GM18868 (cell line): ENCODE measurements around the gene ANOS1.
"Not testable (repeated sequence)": the region's sequence is repeated elsewhere in the genome, so short reads cannot be mapped to it uniquely, and the experiment has no call there.

Experiments
- ATAC-seq: cut with Tn5 transposase; IDR thresholded peaks from one replicate; pipeline ENCODE4 v1.9.1; 2021; ENCODE audit warnings: mild to moderate bottlenecking, moderate library complexity; ENCODE audit not compliant: unreplicated experiment

The ANOS1 gene

GRCh38 chrX:8731559-8732395 lies at the start of gene ANOS1:
ANOS1 (minus strand) TSS chrX:8732137; CDS start chrX:8732036, 101 bp downstream.
- peak; percentile 82 for ATAC-seq

GRCh38 chrX:8773117-8773516 lies 41.2 kb upstream of the ANOS1 start:
- no peak for ATAC-seq

DNA sequence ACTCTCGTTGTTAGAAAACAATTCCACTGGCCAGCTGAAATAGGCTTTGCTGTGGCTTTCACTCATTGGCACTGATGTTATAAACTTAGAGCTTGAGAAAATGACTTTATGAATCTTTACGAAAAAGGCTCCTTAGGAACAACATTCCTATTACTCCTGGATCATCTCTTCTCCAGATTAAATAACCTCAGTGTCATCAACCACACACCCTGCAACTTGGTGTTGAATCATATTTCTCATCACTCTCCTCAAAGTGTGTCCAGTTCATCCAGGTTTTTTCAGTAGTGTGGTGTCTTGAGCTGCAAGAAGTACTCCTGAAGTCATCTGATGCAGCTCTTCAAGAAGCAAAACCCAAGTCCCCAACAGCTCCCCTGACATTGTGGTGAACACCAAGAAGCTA lies 28.1 kb upstream of the ANOS1 start:
- ATAC-seq = no peak

- ATAC-seq = not testable (repeated sequence)
Observed at GRCh38 chrX:8758706-8759105, 26.8 kb upstream of the ANOS1 start.

GRCh38 chrX:8757609-8758389 lies 25.9 kb upstream of the ANOS1 start:
- not testable (repeated sequence) for ATAC-seq

DNA sequence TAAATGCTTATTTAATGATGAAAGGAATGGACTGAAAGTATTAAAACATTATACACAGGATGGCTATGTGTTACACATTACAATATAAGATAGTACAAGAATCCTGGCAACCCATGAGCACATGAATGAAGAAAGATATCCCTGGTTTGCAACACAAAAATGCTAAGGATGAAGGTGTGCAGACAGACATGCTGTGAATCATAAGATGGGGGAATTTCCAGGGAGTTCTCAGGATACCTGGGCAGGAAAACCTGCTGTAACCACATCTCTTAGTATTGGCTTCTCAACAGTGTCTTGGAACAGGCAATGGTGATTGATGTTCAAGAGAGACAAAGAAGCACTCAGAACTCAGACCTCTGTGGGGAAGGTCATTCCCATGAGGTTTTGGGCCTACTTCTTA lies 23.9 kb upstream of the ANOS1 start:
- no peak for ATAC-seq

DNA sequence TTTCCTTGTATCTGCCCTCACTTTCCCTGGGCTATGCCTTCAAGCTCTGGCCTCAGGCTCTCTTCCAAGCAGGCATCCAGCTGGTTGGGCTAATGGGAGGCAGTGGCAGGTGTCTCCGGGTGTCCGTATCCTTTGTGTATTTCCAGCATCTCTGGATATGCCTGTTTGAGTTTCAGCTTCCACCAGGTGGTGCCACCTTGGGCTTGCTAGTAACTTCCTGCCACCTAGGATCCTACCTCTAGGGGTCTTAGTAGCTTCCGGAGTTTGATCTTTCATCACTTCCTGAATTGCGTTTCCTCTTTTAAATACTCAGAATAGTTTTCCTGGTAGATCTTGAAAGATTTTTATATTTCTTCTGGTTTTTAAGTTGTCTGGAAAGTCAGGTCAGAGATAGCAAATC lies 23.2 kb upstream of the ANOS1 start:
- ATAC-seq = no peak

GRCh38 chrX:8749697-8750096 lies 17.8 kb upstream of the ANOS1 start:
- ATAC-seq = no peak

- peak; percentile 74 for ATAC-seq
Observed at GRCh38 chrX:8748855-8749254, 16.9 kb upstream of the ANOS1 start.

DNA sequence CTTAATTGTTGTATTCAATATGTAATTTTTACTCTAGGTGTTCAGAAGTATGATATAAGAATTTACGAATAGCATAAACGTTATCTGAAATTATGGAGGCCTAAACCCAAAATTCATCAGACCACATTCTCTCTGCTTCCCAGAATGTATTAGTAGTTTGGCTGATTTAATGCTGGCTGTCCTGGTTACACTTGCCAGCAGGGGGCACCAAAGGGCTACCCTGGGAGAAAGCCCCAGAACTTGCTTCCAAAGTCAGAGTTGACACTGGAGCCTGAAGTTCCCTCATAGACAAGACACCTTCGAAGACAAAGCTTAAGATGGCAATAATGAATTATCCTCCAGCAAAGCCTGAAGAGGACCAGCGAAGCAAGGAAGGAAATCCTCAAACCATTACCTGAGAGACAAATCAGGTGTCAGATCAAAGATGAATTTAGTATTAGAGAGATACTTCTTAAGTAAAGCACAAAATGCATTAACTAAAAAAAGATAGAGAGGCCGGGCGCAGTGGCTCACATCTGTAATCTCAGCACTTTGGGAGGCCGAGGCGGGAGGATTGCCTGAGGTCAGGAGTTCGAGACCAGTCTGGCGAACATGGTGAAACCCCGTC lies 11.3 kb upstream of the ANOS1 start:
- ATAC-seq = peak; percentile 62

- ATAC-seq = no peak
Observed at GRCh38 chrX:8741981-8742380, 10.0 kb upstream of the ANOS1 start.

- ATAC-seq = no peak
Observed at GRCh38 chrX:8738588-8739189, 6.8 kb upstream of the ANOS1 start.

- ATAC-seq = no peak
Observed at GRCh38 chrX:8737883-8738282, 5.9 kb upstream of the ANOS1 start.

DNA sequence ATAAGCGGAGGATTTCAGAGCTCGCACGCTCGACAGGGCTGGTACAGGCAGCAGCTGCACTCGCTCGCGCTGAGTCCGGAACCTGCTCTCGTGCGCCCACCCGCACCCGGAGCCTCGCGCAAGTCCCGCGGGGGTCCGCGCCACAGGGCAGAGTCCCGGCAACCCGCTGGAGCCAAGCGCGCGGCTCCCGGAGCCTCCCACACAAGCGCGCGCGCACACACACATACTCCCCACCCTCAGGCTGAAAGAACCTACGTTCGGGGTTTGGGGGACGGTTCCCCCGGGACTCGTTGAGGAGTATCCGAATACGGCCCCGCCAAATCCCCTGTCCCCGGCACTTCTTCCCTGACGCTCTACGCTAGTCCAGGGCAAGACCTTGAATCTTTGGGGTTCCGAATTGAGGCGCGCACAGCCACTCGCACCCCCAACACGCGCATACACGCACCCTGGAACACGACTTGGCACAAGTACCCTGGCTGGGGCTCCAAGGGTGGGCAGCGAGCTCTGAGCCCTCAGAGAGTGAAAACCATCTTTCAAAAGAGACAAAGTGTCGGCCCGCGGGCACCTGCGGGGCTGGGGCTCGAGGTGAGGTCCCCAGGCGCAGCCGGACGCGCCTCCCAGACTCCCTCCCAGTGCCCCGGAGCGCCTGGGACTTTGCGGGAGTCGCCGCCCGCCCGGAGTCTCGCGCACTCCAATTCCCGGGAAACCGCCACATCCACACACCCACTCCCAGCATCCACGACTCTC lies 952 bp downstream of the ANOS1 start:
- no peak for ATAC-seq

DNA sequence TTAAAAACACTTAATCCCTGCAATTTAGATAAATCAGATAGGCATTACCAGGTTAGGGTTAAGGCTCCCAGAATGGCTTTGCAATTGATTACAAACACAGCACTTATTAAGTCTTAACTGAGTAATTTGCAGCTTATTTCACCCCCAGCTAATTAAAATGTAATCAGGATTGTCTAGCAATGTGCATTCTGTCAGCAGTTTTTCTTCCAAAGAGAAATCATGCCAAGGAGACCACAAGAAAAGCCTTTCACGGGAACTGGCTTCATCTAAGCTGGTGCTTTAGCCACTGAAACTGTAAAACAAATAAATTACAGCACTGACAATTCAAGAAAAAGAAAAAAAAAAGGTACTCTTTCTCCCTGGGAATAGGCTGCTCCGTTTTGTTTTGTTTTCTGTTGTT lies 2.1 kb downstream of the ANOS1 start:
- ATAC-seq = no peak

DNA sequence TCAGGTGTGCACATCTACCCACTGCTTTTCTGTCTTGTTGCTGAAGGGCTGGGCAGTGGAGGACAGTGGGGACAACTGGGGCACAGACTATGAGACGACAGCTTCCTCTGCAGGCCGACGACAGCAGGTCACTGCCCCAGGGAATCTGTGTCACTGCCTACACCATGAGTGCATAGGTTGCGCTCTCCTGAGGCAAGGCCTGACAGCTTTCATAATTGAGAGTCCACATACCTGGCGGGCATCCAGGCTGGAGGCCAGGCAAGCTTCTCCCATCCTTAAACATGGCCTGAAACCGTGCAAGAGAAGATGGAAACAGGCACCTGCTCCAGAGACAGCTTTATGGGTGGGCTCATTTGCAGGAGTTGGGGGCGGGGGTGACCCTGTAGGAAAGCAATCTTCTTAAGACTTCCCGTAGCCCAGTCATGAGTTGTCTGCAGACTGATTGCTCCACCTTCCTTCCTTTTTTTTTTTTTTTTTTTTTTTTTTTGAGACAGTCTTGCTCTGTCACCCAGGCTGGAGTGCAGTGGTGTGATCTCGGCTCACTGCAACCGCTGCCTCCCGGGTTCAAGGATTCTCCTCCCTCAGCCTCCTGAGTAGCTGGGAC lies 2.9 kb downstream of the ANOS1 start:
- ATAC-seq = no peak

GRCh38 chrX:8726031-8726652 lies 5.8 kb downstream of the ANOS1 start:
- no peak for ATAC-seq

DNA sequence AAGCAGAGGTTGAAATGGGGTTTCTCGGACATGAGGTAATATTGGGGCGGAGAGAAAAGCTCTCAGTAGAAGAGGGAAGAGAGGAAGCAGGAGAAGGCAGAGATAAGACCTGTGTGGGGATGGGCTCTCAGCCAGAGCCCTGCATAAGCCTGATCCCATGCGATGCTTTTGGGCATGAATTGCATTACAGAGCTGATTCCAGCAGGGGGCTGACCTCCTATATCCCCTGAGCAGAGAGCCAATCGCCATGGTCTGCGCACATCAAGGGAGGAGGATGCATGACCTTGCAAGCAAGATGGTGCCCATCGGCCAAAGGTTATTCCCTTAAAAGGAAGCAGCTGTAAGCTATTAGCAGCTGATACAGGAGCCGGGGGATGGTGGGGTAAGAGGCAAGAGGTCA lies 7.6 kb downstream of the ANOS1 start:
- peak; percentile 37 for ATAC-seq

DNA sequence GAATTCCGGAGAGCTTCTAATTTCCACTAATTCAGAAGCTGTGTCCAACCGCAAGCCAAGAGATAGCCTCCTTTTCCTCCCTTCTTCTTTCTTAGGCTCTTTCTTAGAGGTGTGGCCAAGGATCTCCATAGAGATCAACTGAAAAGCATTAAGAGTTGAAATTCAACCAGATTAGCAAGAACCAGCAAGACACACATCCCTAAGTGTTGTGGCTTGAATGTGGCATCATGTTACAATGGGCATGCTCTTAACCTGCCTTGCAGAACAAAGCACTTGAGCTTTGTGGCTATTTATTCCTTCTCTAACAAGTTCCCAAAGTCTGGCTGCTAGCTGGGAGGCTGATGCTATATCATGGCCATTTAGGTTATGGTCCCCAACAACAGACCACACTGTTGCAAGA lies 10.4 kb downstream of the ANOS1 start:
- no peak for ATAC-seq

DNA sequence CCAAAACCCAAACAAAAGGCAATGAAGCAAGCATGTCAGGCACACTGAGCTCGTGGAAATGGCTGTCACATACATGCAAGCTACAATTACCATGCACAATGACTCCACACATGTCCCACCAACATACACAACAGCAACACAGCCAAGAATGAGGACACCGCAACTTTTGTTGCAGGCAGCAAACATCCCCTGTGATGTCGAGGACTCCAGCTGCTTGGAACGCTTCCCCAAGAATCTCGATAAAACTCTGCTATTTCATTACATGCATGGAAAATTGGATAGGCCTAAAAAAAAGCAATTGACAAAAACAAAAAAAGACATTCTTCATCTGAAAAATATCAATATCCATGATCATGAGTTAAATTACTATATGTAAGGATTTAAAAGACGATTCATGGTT lies 11.8 kb downstream of the ANOS1 start:
- ATAC-seq = no peak
